ENCODE data around the gene STAT5B.
"Not testable (repeated sequence)": the region's sequence is repeated elsewhere in the genome, so short reads cannot be mapped to it uniquely, and the experiment has no call there.

The STAT5B gene

DNA sequence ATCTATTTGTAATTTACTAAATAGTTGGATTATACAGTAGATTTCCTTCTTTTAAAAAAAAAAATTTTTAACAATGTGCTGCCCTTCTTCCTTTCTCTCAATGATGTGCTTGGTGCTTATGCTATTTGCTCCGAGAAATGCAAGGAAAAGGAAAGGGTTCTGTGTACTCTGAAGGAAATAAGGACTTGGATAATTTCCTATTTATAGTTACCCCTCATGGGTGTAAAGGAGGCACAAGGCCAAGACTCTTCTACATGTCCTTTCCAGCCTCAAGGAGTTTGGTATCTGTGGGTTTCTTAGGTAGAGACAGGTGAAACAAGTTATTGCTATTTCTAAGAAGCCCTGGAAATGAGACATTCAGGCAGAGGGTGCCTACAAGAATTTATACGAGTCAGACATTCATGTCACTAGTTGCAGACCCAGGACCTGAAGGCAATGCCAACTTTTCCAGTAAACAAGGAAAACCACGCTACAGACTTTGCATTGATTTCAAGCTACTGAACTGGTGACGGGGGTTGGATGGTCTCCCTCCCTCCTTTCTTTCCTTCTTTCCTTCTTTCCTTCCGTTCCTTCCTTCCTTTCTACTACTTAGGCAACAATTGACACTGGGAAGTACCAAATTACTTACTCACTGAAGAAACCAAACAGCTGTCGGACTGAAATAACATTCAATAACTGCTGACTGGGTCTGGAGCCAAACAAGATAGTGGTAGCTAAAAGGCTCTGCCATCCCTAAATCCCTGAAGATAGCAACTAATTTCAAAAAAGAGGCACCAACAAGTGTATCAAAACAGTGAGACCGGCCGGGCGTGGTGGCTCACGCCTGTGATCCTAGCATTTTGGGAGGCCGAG is 48.1 kb downstream of the STAT5B start:
- H3K4me3 ChIP-seq (ENCODE audit: low read depth, low read length): no peak overlapping the region
- no peaks in the 10 kb centered on the region for H3K27me3 ChIP-seq (ENCODE audit: insufficient read depth, low read length)
- peaks cover 12% of the 10 kb centered on the region for H3K4me1 ChIP-seq (ENCODE audit: control insufficient read depth, insufficient read depth, low read length, unreplicated experiment)
- no peaks in the 10 kb centered on the region for H3K36me3 ChIP-seq (ENCODE audit: insufficient read depth, low read length)
- H3K79me2 ChIP-seq (ENCODE audit: control insufficient read depth, insufficient read depth, low read length, unreplicated experiment): no peaks in the 10 kb centered on the region
- H2AFZ ChIP-seq (ENCODE audit: low read length, unreplicated experiment): no peak overlapping the region
- H3K27ac ChIP-seq (ENCODE audit: low read depth, low read length): peak overlapping the region; percentile 10; the same call in 1 of the 2 replicates

DNA sequence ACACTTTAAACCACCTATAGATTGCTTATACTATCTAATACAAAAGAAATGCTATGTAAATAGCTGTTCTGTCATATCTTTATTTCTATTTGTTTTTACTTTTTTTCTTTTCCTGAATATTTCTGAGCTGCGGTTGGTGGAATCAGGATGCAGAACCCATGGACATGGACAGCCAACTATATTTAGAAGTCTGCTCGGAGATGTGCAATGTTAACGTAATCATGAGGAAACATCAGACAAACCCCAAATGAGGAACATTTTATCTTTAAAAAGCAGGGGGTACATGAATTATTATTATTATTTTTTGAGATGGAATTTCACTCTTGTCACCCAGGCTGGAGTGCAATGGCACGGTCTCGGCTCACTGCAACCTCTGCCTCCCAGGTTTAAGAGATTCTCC is 50.5 kb downstream of the STAT5B start:
- Histone ChIP-seq H3K4me1 (ENCODE audit: control insufficient read depth, insufficient read depth, low read length, unreplicated experiment) (peaks cover 12% of the 10 kb centered on the region), H2AFZ (ENCODE audit: low read length, unreplicated experiment) (no peak overlapping the region), H3K27me3 (ENCODE audit: insufficient read depth, low read length) (no peaks in the 10 kb centered on the region), H3K36me3 (ENCODE audit: insufficient read depth, low read length) (no peaks in the 10 kb centered on the region), H3K4me3 (ENCODE audit: low read depth, low read length) (no peak overlapping the region), H3K79me2 (ENCODE audit: control insufficient read depth, insufficient read depth, low read length, unreplicated experiment) (no peaks in the 10 kb centered on the region), H3K27ac (ENCODE audit: low read depth, low read length) (no peak overlapping the region)

DNA sequence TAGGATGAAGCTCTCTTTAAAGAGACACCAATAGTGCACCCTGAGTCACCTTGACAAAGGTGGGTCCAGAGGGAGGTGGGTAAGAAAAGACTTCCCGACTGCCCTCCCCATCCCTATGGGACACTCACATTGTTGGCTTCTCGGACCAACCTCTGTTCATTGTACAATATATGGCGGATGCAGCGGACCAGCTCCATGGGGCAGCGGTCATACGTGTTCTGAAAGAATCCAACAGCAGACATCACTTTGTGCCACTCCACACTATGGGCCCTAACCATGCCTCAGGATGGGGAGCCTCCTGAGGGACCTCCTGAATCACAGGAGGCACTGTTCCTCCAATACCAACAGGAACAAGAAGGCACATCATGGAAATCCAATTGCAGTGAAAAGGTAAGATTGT is 51.5 kb downstream of the STAT5B start:
- Histone ChIP-seq H2AFZ (ENCODE audit: low read length, unreplicated experiment) (no peak overlapping the region), H3K4me1 (ENCODE audit: control insufficient read depth, insufficient read depth, low read length, unreplicated experiment) (peaks cover 12% of the 10 kb centered on the region), H3K36me3 (ENCODE audit: insufficient read depth, low read length) (no peaks in the 10 kb centered on the region), H3K27me3 (ENCODE audit: insufficient read depth, low read length) (no peaks in the 10 kb centered on the region), H3K79me2 (ENCODE audit: control insufficient read depth, insufficient read depth, low read length, unreplicated experiment) (no peaks in the 10 kb centered on the region), H3K27ac (ENCODE audit: low read depth, low read length) (no peak overlapping the region), H3K4me3 (ENCODE audit: low read depth, low read length) (no peak overlapping the region)

DNA sequence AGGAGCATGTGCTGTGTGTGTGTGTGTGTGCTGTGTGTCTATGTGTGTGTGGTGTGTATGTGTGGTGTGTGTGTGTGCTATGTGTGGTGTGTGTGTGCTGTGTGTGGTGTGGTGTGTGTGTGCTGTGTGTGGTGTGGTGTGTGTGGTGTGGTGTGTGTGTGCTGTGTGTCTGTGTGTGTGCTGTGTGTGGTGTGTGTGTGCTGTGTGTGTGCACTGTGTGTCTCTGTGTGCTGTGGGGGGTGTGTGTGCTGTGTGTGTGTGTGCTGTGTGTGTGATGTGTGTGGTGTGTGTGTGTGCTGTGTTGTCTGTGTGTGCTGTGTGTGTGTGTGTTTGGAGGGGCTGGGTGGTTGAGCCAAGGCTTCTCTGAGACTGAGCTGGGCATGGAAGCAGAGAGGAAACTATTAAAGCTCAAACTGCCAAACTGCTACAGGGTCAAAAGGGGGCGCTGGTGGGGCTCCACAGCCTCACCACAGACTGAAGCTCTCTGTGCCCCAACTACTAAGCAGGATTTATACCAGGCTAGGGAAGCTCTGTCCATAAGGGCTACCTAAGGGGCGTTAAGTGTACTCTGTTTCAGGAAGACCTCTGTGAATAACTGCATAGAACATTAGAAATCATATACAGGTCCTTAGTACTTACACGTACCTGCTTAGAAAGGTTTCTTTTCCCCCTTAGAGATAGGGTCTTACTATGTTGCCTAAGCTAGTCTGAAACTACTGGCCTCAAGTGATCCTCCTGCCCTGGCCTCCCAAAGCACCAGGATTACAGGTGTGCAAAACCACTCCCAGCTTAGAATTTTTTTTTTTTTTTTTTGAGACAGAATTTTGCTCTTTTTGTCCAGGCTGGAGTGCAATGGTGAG is 54.1 kb downstream of the STAT5B start:
- no peak overlapping the region for H3K27ac ChIP-seq (ENCODE audit: low read depth, low read length)
- no peak overlapping the region for H3K4me3 ChIP-seq (ENCODE audit: low read depth, low read length)
- H3K79me2 ChIP-seq (ENCODE audit: control insufficient read depth, insufficient read depth, low read length, unreplicated experiment): no peaks in the 10 kb centered on the region
- H3K27me3 ChIP-seq (ENCODE audit: insufficient read depth, low read length): no peaks in the 10 kb centered on the region
- H2AFZ ChIP-seq (ENCODE audit: low read length, unreplicated experiment): no peak overlapping the region
- H3K4me1 ChIP-seq (ENCODE audit: control insufficient read depth, insufficient read depth, low read length, unreplicated experiment): peaks cover 3% of the 10 kb centered on the region
- H3K36me3 ChIP-seq (ENCODE audit: insufficient read depth, low read length): no peaks in the 10 kb centered on the region

DNA sequence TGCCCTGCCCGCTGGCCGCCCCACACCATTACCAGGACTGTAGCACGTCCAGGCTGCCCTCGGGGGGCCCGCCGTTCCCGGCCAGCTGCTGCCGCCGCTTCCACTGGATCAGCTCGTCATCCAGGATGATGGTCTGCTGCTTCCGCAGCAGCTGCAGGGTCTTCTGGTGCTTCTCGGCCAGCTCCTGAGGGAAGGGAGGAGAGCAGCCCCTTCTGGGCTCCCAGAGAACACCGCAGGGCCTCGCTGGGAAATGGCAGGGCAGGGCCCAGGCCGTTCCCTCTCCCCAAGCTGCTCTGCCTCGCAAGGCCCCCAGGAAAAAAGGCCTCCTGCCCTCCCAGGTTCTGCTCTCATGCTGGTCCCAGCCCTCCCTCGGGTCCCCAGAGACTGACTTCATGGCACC is 56.9 kb downstream of the STAT5B start:
- H3K36me3 ChIP-seq (ENCODE audit: insufficient read depth, low read length); H3K27ac ChIP-seq (ENCODE audit: low read depth, low read length); H3K79me2 ChIP-seq (ENCODE audit: control insufficient read depth, insufficient read depth, low read length, unreplicated experiment); H3K27me3 ChIP-seq (ENCODE audit: insufficient read depth, low read length); H2AFZ ChIP-seq (ENCODE audit: low read length, unreplicated experiment); H3K4me1 ChIP-seq (ENCODE audit: control insufficient read depth, insufficient read depth, low read length, unreplicated experiment); H3K4me3 ChIP-seq (ENCODE audit: low read depth, low read length): not testable (repeated sequence)

DNA sequence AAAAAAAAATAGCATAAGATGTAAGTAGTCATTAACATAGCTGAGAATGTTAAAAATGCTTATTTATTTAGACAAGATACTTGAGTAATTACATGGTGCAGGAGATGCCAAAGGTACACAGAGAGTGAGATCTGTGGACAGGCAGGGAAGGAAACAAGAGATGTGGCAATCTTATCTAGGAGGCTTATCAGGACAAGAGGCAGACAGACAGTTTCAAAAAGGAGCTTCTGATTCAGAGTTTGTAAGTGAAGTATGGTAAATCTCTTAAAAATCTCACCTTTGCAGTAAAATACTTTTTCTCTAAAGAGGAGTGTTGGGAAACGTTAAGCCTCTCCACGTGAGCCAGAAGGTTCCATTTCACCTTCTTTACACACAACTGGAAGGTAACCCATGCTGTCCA is 62.0 kb downstream of the STAT5B start:
- no peak overlapping the region for H2AFZ ChIP-seq (ENCODE audit: low read length, unreplicated experiment)
- H3K36me3 ChIP-seq (ENCODE audit: insufficient read depth, low read length): peaks cover 10% of the 10 kb centered on the region; the same call in 1 of the 2 replicates
- no peak overlapping the region for H3K4me3 ChIP-seq (ENCODE audit: low read depth, low read length)

DNA sequence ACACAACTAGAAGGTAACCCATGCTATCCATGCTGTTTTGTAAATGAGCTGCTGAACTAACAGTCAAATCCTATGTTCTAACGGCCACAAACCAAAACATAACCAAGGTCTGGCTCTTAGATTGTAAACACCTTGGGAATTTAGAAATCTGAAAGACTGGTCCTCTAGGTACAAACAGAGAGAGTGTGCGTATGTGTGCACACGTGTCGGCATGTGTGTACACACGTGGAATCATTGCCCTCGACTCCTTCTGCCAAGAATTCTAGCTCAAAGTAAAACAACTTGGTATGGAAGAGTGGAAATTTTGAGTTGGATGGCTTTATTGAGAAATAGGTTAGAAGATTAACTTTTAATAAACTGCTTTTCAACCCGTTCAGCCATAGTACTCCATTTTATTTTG is 63.8 kb downstream of the STAT5B start:
- Histone ChIP-seq H3K27me3 (ENCODE audit: insufficient read depth, low read length) (no peaks in the 10 kb centered on the region), H3K4me3 (ENCODE audit: low read depth, low read length) (no peak overlapping the region), H3K36me3 (ENCODE audit: insufficient read depth, low read length) (peaks cover 10% of the 10 kb centered on the region; the same call in 1 of the 2 replicates)

More for the DNA sequence above, 62.0 kb downstream of the STAT5B start:
- no peak overlapping the region for H3K27ac ChIP-seq (ENCODE audit: low read depth, low read length)
- H3K79me2 ChIP-seq (ENCODE audit: control insufficient read depth, insufficient read depth, low read length, unreplicated experiment): no peaks in the 10 kb centered on the region
- no peaks in the 10 kb centered on the region for H3K4me1 ChIP-seq (ENCODE audit: control insufficient read depth, insufficient read depth, low read length, unreplicated experiment)
- H3K27me3 ChIP-seq (ENCODE audit: insufficient read depth, low read length): no peaks in the 10 kb centered on the region

DNA sequence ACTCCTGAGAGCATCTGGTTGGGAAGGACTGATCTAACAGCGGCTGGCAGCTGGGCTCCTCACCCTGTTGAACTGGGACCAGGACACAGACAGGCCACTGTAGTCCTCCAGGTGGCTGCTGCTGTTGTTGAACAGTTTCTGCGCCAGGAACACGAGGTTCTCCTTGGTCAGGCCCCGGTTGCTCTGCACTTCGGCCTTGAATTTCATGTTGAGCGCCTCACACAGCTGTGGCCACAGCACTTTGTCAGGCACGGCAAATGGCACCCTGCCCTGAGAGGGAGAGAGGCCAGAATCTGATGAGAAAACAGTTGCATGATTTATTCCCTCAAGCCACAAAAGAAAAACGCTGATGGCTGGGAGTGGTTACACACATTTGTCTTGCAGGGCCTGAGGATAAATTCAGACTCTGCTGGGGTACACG is 64.3 kb downstream of the STAT5B start:
- H3K4me3 ChIP-seq (ENCODE audit: low read depth, low read length); H3K27me3 ChIP-seq (ENCODE audit: insufficient read depth, low read length); H3K27ac ChIP-seq (ENCODE audit: low read depth, low read length); H3K4me1 ChIP-seq (ENCODE audit: control insufficient read depth, insufficient read depth, low read length, unreplicated experiment); H2AFZ ChIP-seq (ENCODE audit: low read length, unreplicated experiment); H3K79me2 ChIP-seq (ENCODE audit: control insufficient read depth, insufficient read depth, low read length, unreplicated experiment): not testable (repeated sequence)
- peaks cover 10% of the 10 kb centered on the region; the same call in 1 of the 2 replicates for H3K36me3 ChIP-seq (ENCODE audit: insufficient read depth, low read length)

More for the DNA sequence above, 63.8 kb downstream of the STAT5B start:
- Histone ChIP-seq H3K27ac (ENCODE audit: low read depth, low read length) (no peak overlapping the region), H2AFZ (ENCODE audit: low read length, unreplicated experiment) (no peak overlapping the region), H3K4me1 (ENCODE audit: control insufficient read depth, insufficient read depth, low read length, unreplicated experiment) (no peaks in the 10 kb centered on the region), H3K79me2 (ENCODE audit: control insufficient read depth, insufficient read depth, low read length, unreplicated experiment) (no peaks in the 10 kb centered on the region)

DNA sequence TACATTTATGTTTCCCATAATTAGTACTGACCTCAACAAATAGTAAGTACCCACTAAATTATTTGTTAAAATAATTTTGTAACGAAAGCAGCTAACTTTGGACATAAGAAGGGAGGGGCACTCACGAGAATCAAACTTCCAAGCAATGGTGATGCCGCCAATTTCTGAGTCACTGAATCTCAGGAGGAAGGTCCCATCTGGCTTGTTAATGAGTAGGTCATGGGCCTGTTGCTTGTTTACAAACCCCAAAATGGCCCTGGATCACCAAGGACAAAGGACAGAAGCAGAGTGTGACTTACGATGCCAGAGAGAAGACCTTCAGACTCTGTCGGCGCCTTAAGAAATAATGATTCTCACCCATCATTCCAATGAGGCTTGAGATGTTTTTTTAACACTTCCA is 66.1 kb downstream of the STAT5B start:
- H3K36me3 ChIP-seq (ENCODE audit: insufficient read depth, low read length): peaks cover 10% of the 10 kb centered on the region; the same call in 1 of the 2 replicates
- H3K4me3 ChIP-seq (ENCODE audit: low read depth, low read length): no peak overlapping the region
- H2AFZ ChIP-seq (ENCODE audit: low read length, unreplicated experiment): no peak overlapping the region
- no peak overlapping the region for H3K27ac ChIP-seq (ENCODE audit: low read depth, low read length)
- no peaks in the 10 kb centered on the region for H3K79me2 ChIP-seq (ENCODE audit: control insufficient read depth, insufficient read depth, low read length, unreplicated experiment)
- H3K4me1 ChIP-seq (ENCODE audit: control insufficient read depth, insufficient read depth, low read length, unreplicated experiment): no peaks in the 10 kb centered on the region
- no peaks in the 10 kb centered on the region for H3K27me3 ChIP-seq (ENCODE audit: insufficient read depth, low read length)

DNA sequence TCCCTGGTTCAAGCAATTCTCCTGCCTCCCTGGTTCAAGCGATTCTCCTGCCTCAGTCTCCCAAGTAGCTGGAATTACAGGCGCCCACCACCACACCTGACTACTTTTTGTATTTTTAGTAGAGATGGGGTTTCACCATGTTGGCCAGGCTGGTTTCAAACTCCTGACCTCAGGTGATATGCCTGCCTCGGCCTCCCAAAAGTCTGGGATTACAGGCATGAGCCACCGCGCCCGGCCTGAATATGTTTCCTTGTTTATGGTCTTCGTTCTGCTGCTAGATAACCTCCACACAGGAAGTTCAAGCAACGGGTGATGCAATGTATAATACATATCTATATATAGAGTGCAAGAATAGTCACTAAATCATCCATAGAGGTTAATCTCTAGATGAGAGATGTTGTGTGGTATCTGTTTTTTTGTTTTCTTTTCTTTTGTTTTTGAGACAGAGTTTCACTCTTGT is 70.0 kb downstream of the STAT5B start:
- H3K79me2 ChIP-seq (ENCODE audit: control insufficient read depth, insufficient read depth, low read length, unreplicated experiment): not testable (repeated sequence)

More for the DNA sequence above, 70.0 kb downstream of the STAT5B start:
- H3K27me3 ChIP-seq (ENCODE audit: insufficient read depth, low read length); H3K4me3 ChIP-seq (ENCODE audit: low read depth, low read length); H3K36me3 ChIP-seq (ENCODE audit: insufficient read depth, low read length); H3K27ac ChIP-seq (ENCODE audit: low read depth, low read length); H2AFZ ChIP-seq (ENCODE audit: low read length, unreplicated experiment): not testable (repeated sequence)
- H3K4me1 ChIP-seq (ENCODE audit: control insufficient read depth, insufficient read depth, low read length, unreplicated experiment): peaks cover 10% of the 10 kb centered on the region
